ENCODE results near the gene S100A14.
A peak's percentile ranks its signal among the peaks of the same experiment; 100 is the strongest.

The S100A14 gene

GRCh38 chr1:153631047-153632022 is 15.2 kb upstream of the S100A14 start:
- Mint-ChIP-seq H3K4me1 (ENCODE audit: low read depth) (peaks cover 21% of the 10 kb centered on the region), H3K9me3 (no peaks in the 10 kb centered on the region), H3K36me3 (ENCODE audit: low read depth) (peaks cover 9% of the 10 kb centered on the region), H3K27me3 (ENCODE audit: low read depth) (no peaks in the 10 kb centered on the region), H3K4me3 (no peak overlapping the region), H3K27ac (peak overlapping the region; percentile 29)
- DNase-seq (ENCODE audit: low spot score) = no peak

DNA sequence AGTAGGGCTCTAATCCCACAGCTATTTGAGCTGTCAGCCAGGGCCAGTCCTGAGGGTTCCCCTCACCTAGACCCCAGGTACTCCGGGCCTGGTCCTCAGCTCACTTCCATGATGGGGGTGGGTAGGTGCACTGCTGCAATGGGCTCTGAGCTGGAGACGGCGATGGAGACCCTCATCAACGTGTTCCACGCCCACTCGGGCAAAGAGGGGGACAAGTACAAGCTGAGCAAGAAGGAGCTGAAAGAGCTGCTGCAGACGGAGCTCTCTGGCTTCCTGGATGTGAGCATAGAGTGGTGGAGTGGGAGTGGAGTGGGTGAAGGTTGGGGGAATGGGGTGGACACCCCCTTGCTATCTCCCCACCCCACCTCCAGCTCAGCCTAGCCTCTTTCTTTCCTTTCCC is 14.3 kb upstream of the S100A14 start:
- no peak for DNase-seq (ENCODE audit: low spot score)
- H3K36me3 Mint-ChIP-seq (ENCODE audit: low read depth) = peaks cover 5% of the 10 kb centered on the region
- no peak overlapping the region for H3K27ac Mint-ChIP-seq
- no peaks in the 10 kb centered on the region for H3K27me3 Mint-ChIP-seq (ENCODE audit: low read depth)
- no peak overlapping the region for H3K4me3 Mint-ChIP-seq
- peaks cover 19% of the 10 kb centered on the region for H3K4me1 Mint-ChIP-seq (ENCODE audit: low read depth)
- H3K9me3 Mint-ChIP-seq = no peaks in the 10 kb centered on the region

DNA sequence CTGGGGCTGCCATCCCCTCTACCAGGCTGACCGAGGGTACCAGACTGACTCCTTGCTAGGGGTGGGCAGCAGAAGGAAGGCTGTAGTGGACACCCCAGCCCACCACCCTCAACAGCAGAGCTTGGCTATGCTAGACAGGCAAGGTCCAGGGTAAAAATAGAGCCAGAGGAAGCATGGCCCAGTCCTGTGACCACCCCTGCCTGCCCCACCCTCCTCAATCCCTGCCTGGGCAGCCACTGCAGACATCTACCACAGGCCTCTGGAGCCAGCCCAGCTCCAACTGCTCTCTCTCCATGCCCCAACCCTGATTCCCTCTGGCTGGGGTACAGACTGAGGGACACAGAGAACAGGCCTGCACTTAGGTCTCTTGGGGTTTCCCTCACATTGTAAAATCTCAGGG is 13.8 kb upstream of the S100A14 start:
- H3K36me3 Mint-ChIP-seq (ENCODE audit: low read depth) = peaks cover 4% of the 10 kb centered on the region
- DNase-seq (ENCODE audit: low spot score) = no peak
- H3K9me3 Mint-ChIP-seq = no peaks in the 10 kb centered on the region
- H3K4me1 Mint-ChIP-seq (ENCODE audit: low read depth) = peaks cover 18% of the 10 kb centered on the region
- H3K27me3 Mint-ChIP-seq (ENCODE audit: low read depth) = no peaks in the 10 kb centered on the region
- H3K27ac Mint-ChIP-seq = no peak overlapping the region
- H3K4me3 Mint-ChIP-seq = no peak overlapping the region

GRCh38 chr1:153629343-153629665 is 13.2 kb upstream of the S100A14 start:
- H3K9me3 Mint-ChIP-seq = no peaks in the 10 kb centered on the region
- H3K36me3 Mint-ChIP-seq (ENCODE audit: low read depth) = peaks cover under 1% of the 10 kb centered on the region
- no peak overlapping the region for H3K4me3 Mint-ChIP-seq
- H3K27me3 Mint-ChIP-seq (ENCODE audit: low read depth) = no peaks in the 10 kb centered on the region
- no peak overlapping the region for H3K27ac Mint-ChIP-seq
- DNase-seq (ENCODE audit: low spot score) = no peak
- peaks cover 18% of the 10 kb centered on the region for H3K4me1 Mint-ChIP-seq (ENCODE audit: low read depth)

DNA sequence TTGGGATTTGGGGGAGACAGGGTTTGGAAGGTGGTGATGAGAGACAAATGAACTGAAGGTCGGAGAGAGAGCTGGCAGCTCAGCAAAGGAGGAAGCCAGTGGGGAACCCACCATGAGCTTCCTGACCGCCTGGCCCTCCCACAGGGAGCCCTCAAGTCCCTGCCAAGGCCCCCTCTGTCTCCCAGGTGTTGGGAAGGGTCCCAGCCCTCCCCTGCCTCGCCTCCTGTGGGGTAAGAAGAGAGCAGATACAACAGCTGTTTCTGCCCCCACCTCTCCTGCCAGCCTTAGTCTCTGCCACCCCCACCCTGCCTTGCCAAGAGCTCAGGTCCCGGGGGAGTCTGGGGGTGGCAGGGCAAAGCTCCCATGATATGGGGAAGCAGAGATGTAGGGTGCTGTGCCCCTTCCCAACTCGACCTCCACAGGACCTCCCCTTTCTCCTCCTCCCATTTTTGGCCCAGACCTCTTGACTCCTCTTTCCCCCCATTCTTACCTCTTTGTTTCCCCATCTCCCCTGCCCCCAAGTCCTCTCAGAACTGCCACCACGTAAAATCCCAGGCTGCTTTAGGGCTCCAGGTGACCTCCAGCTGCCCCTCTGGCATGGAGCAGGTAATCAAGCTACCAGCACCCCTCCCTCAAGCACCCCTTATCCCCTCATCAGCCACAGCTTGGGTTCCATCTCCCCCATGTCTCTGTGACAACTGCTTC is 12.7 kb upstream of the S100A14 start:
- H3K27ac Mint-ChIP-seq = no peak overlapping the region
- no peak overlapping the region for H3K4me3 Mint-ChIP-seq
- H3K9me3 Mint-ChIP-seq = no peaks in the 10 kb centered on the region
- H3K36me3 Mint-ChIP-seq (ENCODE audit: low read depth) = no peaks in the 10 kb centered on the region
- DNase-seq (ENCODE audit: low spot score) = no peak
- peaks cover 18% of the 10 kb centered on the region for H3K4me1 Mint-ChIP-seq (ENCODE audit: low read depth)
- H3K27me3 Mint-ChIP-seq (ENCODE audit: low read depth) = no peaks in the 10 kb centered on the region

GRCh38 chr1:153627715-153628626 is 11.8 kb upstream of the S100A14 start, which contains the start of gene S100A1:
S100A1 (plus strand) TSS chr1:153628434; CDS start chr1:153630522, 2,088 bp downstream.
- no peak for DNase-seq (ENCODE audit: low spot score)
- Mint-ChIP-seq H3K36me3 (ENCODE audit: low read depth) (no peaks in the 10 kb centered on the region), H3K4me3 (no peak within 1 kb of the TSS), H3K9me3 (no peaks in the 10 kb centered on the region), H3K27ac (peak within 1 kb of the TSS; percentile 13), H3K4me1 (ENCODE audit: low read depth) (peaks cover 10% of the 10 kb centered on the region), H3K27me3 (ENCODE audit: low read depth) (no peaks in the 10 kb centered on the region)

DNA sequence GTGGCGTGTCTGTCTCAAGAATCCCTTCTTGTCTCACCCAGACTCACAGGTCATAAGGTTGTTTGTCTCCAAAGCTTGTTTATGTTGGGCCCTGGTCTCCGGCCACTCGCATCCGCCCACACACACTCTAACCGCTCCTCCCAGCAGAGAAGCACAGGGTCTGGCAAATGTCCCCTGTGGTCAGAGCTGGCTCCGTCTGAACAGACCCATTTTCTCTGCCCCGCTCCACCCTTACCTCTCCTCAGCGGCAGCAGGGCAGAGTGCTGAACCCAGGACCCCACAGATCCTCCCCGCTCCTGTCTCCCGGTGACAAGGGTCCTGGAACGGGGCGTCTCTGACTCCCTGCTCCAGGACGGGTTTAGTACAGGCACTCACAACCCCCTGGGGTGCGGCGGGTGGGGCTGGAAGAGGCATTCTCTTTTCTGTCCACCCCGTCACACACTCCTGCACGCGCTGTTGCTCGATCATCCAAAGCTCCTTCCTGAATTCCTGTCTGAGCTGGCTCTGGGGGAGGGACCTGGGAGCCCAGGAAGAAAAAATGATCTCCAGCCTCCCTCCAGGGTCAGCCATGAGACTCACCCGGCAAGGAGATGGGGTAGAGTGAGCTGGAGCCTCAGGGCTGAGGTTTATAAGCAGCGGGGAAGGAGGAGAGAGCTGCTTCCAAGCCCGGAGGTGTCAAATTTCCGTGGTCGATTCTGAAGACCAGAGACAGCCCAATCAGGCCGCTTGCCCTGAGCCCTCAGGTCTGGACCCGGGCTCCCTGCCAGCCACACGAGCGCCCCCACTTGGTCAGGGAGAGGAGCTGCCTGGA is 11.0 kb upstream of the S100A14 start, which contains the start of gene S100A13:
Gene S100A13 (minus strand): TSS at position 602 of the 811 bp plus-strand sequence. CDS start 1,033 bp downstream, outside the sequence.
- H3K36me3 Mint-ChIP-seq (ENCODE audit: low read depth) = no peaks in the 10 kb centered on the region
- peaks cover 7% of the 10 kb centered on the region for H3K4me1 Mint-ChIP-seq (ENCODE audit: low read depth)
- H3K9me3 Mint-ChIP-seq = no peaks in the 10 kb centered on the region
- DNase-seq (ENCODE audit: low spot score) = no peak
- peak within 1 kb of the TSS; percentile 13 for H3K27ac Mint-ChIP-seq
- H3K4me3 Mint-ChIP-seq = no peak within 1 kb of the TSS
- no peaks in the 10 kb centered on the region for H3K27me3 Mint-ChIP-seq (ENCODE audit: low read depth)

DNA sequence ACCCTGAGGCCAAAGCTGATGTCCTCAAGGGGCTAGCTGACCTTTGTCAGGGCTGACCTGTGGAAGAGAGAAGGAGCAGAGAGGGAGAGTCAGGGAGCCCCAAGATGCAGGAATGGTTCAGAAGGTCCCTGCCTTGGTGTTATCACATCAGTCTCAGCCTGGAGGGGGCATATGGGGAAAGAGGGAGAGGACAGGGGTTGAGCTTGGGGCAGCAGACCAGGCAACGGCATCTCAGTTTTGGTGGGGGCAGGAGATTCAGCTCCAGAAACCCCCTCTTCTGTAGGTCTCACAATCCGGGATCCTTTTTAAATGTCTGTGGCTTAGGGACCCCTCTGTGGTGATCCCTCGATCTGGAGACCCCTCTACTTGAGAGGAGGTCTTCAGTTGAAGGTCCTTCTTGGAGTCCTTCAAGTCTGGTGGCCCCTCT is 10.4 kb upstream of the S100A14 start:
- no peaks in the 10 kb centered on the region for H3K27me3 Mint-ChIP-seq (ENCODE audit: low read depth)
- no peaks in the 10 kb centered on the region for H3K9me3 Mint-ChIP-seq
- no peaks in the 10 kb centered on the region for H3K36me3 Mint-ChIP-seq (ENCODE audit: low read depth)
- no peak overlapping the region for H3K27ac Mint-ChIP-seq
- no peak overlapping the region for H3K4me3 Mint-ChIP-seq
- DNase-seq (ENCODE audit: low spot score) = no peak
- H3K4me1 Mint-ChIP-seq (ENCODE audit: low read depth) = peaks cover 3% of the 10 kb centered on the region

DNA sequence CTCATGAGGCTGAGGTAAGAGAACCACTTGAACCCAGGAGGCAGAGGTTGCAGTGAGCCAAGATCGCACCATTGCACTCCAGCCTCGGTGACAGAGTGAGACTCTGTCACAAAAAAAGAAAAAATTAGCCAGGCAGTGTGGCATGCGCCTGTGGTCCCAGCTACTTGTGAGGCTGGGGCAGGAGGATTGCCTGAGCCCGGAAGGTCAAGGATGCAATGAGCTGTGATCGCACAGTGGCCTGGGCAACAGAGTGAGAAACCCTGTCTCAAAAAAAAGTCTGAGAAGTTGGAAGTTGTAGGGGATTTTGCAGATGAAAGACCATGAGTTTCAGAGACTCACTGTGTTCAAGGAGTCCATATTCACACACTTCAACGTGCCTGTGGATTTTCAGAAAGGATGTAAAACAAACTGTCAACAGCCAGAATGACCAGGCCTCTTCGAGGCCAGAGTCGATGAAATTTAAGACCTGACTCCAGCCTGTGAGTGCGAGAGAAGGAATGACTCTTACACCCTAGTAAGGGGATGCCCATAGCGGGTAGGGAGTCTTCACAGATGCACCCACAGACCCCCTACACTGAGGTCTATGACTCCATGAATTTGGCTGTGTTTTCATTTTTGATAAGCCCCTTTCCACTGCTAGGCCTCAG is 9.0 kb upstream of the S100A14 start:
- DNase-seq (ENCODE audit: low spot score) = no peak
- no peaks in the 10 kb centered on the region for H3K9me3 Mint-ChIP-seq
- no peaks in the 10 kb centered on the region for H3K36me3 Mint-ChIP-seq (ENCODE audit: low read depth)
- H3K4me3 Mint-ChIP-seq = no peak overlapping the region
- H3K4me1 Mint-ChIP-seq (ENCODE audit: low read depth) = no peaks in the 10 kb centered on the region
- H3K27me3 Mint-ChIP-seq (ENCODE audit: low read depth) = no peaks in the 10 kb centered on the region
- no peak overlapping the region for H3K27ac Mint-ChIP-seq

- H3K4me3 Mint-ChIP-seq = no peak overlapping the region
- DNase-seq (ENCODE audit: low spot score) = no peak
- no peaks in the 10 kb centered on the region for H3K9me3 Mint-ChIP-seq
- H3K27ac Mint-ChIP-seq = no peak overlapping the region
- no peaks in the 10 kb centered on the region for H3K4me1 Mint-ChIP-seq (ENCODE audit: low read depth)
- H3K27me3 Mint-ChIP-seq (ENCODE audit: low read depth) = no peaks in the 10 kb centered on the region
- no peaks in the 10 kb centered on the region for H3K36me3 Mint-ChIP-seq (ENCODE audit: low read depth)
These were observed 7.0 kb upstream of the S100A14 start for GRCh38 chr1:153623101-153623500.

DNA sequence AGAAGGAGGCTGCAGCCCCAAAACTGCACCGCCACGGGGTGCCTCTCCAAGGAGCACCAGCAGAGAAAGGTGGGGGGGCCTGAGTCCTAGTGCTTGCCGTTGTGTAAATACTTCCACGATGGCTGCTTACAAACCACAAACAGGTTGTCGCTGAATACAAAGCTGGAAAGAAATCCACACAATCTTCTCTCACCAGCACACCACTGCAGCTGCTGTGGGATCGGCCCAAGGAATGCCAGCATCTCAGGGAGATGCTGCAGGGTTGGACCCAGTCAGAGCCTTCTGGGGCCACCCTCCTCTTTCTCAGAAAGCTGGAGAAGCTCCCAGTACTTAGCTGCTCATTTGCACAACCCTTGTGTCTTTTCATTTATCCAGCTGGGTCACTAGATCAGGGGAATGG is 3.0 kb upstream of the S100A14 start:
- Mint-ChIP-seq H3K27ac (no peak overlapping the region), H3K36me3 (ENCODE audit: low read depth) (no peaks in the 10 kb centered on the region), H3K27me3 (ENCODE audit: low read depth) (no peaks in the 10 kb centered on the region), H3K9me3 (no peaks in the 10 kb centered on the region), H3K4me3 (no peak overlapping the region), H3K4me1 (ENCODE audit: low read depth) (peaks cover 7% of the 10 kb centered on the region)
- DNase-seq (ENCODE audit: low spot score) = no peak

DNA sequence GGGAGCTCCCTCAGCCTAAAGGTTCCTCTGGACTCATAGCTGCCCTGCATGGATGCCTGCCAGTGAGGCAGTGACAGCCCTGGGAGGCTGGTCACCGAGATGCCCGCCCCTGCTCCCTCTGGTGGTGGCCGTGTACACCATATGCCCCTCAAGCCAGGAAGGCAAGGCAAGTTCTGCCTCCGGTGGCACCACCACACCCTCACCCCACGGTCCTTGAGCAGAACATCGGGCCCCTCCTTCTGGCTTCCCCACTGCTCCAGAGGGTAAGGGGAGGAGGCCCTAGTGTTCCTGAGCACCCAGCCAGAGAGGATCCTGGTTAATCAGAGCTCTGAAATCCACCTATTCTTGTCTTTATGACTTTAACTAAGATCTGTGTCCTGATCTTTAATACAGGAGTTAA is 1.5 kb upstream of the S100A14 start:
- no peak overlapping the region for H3K4me3 Mint-ChIP-seq
- peak overlapping the region; percentile 6 for H3K27ac Mint-ChIP-seq
- H3K4me1 Mint-ChIP-seq (ENCODE audit: low read depth) = peaks cover 7% of the 10 kb centered on the region
- H3K27me3 Mint-ChIP-seq (ENCODE audit: low read depth) = no peaks in the 10 kb centered on the region
- no peaks in the 10 kb centered on the region for H3K9me3 Mint-ChIP-seq
- H3K36me3 Mint-ChIP-seq (ENCODE audit: low read depth) = no peaks in the 10 kb centered on the region
- peak; percentile 73 for DNase-seq (ENCODE audit: low spot score)
